HG02884 (cell line): ENCODE measurements around the gene C11orf52.

ENCODE experiments used
- ATAC-seq: cut with Tn5 transposase; IDR thresholded peaks from one replicate; pipeline ENCODE4 v1.9.1; 2021; ENCODE audit warnings: mild to moderate bottlenecking, moderate library complexity; ENCODE audit not compliant: unreplicated experiment

C11orf52 gene

GRCh38 chr11:111974446-111974845, 55.7 kb downstream of the C11orf52 start:
- ATAC-seq = no peak

GRCh38 chr11:111975076-111975806, 56.5 kb downstream of the C11orf52 start:
- no peak for ATAC-seq

GRCh38 chr11:111976119-111976766, 57.5 kb downstream of the C11orf52 start:
- ATAC-seq = no peak
